CD1c-positive myeloid dendritic cell (primary cell): ENCODE measurements around the gene FOXP1.
"Not testable (repeated sequence)": the region's sequence is repeated elsewhere in the genome, so short reads cannot be mapped to it uniquely, and the experiment has no call there.

Experiments
- DNase-seq: peaks from one replicate; pipeline ENCODE4 v3.0.0-alpha.2; 2016; ENCODE audit errors: extremely low spot score

FOXP1 gene

GRCh38 chr3:71041371-71041770 lies 542.2 kb downstream of the FOXP1 start:
- DNase-seq = no peak

GRCh38 chr3:71039332-71039731 lies 544.2 kb downstream of the FOXP1 start:
- DNase-seq = no peak

DNA sequence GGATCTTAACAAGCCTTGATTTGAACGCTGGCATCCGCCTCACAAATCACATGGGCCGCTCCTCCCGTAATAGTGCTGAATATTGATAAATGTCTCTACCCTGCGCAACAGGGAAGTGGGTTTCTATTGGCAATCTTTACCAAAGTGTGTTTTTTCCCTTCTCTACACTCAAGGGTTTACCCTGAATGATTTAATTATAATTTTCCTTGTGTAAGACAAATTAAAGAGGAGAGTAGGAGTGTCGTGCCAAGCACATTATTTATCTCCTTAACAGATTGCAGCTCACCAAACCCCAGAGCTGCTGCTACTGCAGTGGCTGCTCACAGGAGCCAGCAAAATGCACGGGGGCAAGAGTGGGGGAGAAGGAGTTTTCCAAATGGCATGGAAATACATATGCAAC lies 545.8 kb downstream of the FOXP1 start:
- no peak for DNase-seq

DNA sequence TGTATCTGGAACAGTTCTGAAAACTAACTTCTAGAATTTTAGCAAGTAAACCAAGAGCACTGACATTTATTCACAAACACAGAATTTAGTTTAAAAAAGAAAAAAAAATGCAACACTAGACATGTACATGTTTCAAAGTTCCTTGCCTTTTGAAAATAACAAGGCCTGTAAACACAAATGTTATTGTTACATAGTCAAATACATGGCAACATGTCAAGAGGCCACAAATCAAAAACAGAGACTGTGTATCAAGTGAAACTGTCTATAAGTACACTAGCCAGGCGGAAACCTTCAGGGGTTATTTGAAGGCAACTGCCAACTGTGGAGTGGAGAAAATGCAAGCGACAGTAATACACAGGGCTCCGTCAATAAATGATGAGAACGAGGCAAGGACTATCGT lies 547.6 kb downstream of the FOXP1 start:
- no peak for DNase-seq

GRCh38 chr3:71035314-71035713 lies 548.2 kb downstream of the FOXP1 start:
- DNase-seq = peak; percentile 63

GRCh38 chr3:71033681-71034220 lies 549.8 kb downstream of the FOXP1 start:
- DNase-seq = no peak

GRCh38 chr3:71031914-71032521 lies 551.5 kb downstream of the FOXP1 start:
- DNase-seq = no peak

GRCh38 chr3:71031181-71031580 lies 552.3 kb downstream of the FOXP1 start:
- peak; percentile 72 for DNase-seq

DNA sequence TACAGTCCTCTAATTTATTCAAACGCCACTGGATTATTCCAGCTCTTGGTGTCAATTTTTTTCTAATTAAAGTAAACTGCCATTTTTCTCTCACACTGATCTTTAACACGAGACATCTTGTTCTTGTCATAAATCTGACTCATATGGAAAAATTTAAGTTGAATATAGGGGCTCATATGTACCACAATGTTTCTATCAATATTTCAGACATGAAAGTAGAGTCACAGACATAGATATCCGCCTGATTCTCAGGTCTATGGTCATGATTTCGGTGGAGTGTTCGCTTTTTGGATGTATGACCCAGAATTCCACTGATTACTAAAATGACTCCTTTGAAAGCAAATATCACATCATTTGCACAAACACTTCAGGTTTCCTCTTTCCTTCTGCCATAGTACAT lies 552.8 kb downstream of the FOXP1 start:
- no peak for DNase-seq

GRCh38 chr3:71029770-71030169 lies 553.8 kb downstream of the FOXP1 start:
- no peak for DNase-seq

DNA sequence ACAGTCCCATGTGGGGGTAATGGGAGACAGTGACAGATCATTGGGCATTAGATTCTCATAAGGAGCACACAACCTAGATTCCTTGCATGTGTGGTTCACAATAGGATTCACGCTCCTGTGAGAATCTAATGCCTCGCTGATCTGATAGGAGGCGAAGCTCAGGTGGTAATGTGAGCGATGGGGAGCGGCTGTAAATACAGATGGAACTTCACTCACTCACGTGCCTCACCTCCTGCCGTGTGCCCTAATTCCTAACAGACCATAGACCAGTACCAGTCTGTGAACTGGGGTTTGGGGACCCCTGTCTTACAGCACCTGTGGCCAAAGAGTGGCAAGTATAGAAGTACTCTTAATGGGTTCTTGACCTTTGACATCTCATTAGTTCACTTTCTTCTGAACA lies 554.7 kb downstream of the FOXP1 start:
- DNase-seq = no peak

DNA sequence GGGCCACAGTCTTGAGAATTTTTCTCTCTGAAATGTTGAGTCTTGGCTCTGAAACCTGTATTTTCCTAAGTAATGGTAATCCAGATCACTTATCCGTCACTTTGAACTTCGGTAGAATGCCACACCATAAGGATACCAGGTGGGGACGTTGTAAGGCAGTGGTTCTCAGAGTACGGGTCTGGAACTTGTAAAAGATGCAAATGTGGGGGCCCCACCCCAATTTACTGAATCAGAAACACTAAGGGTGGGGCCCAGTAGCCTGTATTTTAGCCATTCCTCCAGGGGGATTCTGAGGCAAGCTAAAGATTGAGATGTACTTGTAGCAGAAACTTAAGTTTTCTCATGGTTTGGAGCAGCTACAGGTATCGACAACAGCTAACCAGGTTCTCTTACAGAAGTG lies 555.3 kb downstream of the FOXP1 start:
- no peak for DNase-seq

DNA sequence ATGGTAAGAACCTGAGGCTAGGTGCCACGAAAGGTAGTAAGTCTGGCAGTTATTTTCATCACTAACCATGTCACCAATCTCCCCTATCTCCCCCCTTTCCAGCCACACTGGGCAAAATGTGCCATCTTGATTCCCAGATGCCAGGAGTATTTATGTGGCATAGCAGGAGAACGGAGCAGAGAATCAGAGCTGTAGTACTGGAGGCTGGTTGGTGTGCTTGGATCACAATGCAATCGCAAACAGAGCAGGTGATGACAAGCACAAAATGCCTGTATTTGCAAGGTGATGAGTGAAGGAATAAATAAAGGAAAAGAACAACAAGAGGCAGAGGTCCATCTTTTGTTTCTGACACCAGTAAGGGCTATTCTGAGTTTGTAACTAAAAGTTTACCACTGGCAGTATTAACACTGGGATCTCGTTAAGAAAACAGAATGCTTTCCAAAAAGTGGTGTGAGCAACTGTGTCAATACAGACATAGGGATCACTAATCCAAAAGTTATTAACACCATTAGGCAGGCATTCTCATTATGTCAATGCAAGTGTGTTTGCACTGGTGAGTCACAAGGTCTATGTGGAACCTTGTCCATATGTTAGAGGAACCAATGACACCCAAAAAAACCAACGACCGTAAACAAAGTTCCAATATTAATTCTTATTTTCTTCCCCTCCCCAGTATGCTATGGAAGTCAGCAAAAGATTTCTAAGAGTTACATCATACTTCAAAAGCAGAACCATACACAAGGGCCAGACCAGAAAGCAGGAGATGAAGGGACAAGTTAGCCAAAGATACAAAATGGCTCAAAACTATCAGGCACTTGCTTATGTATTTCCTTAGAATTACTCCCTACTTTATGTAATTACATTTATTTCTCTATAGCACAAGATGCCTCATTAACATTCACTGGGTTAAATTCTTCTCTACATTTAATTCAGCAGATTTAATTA lies 556.6 kb downstream of the FOXP1 start:
- peak; percentile 67 for DNase-seq

GRCh38 chr3:71025516-71025915 lies 558.0 kb downstream of the FOXP1 start:
- DNase-seq = no peak

GRCh38 chr3:71025010-71025409 lies 558.5 kb downstream of the FOXP1 start:
- no peak for DNase-seq

DNA sequence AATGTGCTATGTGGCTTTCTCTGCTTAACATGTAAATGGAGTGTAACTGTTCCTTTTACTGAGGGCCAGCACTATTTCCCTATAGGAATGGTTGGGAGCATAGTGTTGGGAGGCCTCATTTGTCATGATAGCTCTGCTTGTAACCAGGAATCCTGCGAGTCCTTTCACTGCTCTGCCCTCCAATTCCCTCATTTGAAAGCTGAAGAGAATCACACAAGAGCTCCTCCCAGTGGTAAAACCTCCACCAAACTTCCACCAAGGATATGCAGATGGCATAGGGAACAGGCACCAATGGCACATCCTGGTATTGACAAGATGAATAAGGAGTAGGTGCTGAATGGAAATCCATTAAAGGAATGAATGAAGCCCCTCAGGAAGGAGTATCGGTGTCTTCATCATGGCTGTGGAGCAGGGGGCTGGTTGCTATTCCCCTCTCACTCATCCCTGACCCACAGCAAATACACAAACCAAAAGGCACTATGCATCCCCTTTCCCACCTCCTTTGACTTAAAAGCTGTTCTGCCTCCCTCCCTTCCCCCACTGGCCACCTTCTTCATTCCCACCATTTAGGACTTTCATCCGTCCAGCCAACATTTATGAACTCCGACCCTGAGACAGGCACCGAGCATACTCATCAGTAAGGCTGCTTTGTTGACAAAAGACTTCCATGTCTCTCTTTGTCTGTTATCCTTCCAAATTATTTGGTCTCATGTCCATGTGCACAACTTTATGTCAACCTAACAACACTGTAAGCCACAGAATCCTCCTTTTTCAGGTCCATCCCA lies 560.8 kb downstream of the FOXP1 start:
- DNase-seq = no peak

- DNase-seq = no peak
These were observed 564.7 kb downstream of the FOXP1 start for GRCh38 chr3:71018799-71019198.

DNA sequence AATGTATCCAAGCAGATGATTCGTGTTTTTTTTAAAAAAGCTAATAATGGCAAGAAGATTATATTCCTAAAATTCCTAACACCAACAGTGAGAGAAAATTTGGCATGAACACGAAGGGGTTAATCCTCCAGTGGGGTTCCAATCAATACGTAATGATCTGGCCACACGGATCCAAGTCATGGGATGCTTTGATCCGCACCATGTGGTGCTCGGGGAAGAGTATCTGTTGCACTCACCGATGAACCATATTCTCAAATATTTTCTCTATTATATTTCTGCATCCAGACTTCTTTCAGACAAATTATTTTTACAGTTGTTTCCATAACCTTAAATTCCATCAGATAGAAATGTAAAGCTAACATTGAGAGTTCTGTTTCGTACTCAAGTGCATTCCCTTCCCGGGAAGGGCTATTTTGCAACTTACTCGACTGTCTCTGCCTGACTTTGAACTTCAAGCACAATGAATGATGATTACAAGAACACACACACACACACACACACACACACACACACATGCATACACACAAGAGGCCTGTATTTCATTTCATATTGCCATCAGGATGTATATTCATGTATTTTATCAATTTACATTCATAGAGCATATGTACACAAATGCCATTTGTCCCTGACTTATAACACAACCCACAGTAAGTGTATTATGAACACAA lies 567.2 kb downstream of the FOXP1 start:
- DNase-seq = no peak

GRCh38 chr3:71014616-71015015 lies 568.9 kb downstream of the FOXP1 start:
- not testable (repeated sequence) for DNase-seq

- no peak for DNase-seq
These were observed 570.6 kb downstream of the FOXP1 start for GRCh38 chr3:71012971-71013370.

DNA sequence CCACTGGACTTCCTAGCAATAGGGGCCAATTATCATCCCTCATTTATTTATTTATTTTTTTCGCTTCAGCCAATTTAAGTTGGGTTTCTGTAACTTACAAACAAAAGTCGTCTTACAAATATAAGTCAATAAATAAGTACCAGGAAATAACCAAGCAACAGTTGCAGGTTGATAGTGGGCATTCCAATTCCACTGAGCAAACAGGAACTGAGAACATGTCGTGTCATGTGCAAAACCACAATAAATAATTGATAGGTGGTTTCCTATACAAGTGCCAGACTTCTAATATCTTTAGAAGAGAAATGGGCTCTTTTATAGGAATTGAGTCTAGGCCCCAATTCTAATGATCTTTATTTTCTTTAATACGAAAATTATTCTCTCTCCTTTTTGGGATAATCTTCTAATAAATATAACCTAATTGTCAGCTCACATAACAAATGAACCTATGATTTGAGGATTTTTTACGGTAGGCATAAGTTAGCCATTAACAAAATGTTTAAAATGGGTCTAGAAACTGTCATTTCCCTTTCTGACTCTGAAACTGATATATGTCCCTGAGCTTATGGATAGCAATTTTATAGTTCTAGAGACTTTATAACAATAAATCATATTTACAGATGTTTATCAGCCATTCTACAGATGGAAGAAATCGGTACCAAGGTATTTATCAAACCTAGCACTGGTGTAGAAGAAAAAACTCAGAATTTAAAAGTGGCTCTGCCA lies 571.8 kb downstream of the FOXP1 start:
- DNase-seq = peak; percentile 32
